Testis (tissue), 2 donors: ENCODE data around the gene PFN3.

Experiments
- POLR2A ChIP-seq: fragments of 450-650 bp; IDR thresholded peaks from one replicate; pipeline ENCODE4 v1.6.1; 2017; ENCODE audit warnings: antibody characterized with exemption, mild to moderate bottlenecking, moderate library complexity
- TF ChIP-seq, protein P1 (sequence below), 3 experiments: fragments of 450-650 bp in 2 of 3; fragments of 200-600 bp in 1 of 3; sonication (generic) in 1 of 3; IDR thresholded peaks; one replicate each; pipeline ENCODE4 v1.5.1; 2016 to 2019; ENCODE audit warnings: antibody characterized with exemption in 3 of 3, mild to moderate bottlenecking in 2 of 3, moderate library complexity in 1 of 3

- TF ChIP-seq POLR2A, result no peak
- TF ChIP-seq, protein P1, sequence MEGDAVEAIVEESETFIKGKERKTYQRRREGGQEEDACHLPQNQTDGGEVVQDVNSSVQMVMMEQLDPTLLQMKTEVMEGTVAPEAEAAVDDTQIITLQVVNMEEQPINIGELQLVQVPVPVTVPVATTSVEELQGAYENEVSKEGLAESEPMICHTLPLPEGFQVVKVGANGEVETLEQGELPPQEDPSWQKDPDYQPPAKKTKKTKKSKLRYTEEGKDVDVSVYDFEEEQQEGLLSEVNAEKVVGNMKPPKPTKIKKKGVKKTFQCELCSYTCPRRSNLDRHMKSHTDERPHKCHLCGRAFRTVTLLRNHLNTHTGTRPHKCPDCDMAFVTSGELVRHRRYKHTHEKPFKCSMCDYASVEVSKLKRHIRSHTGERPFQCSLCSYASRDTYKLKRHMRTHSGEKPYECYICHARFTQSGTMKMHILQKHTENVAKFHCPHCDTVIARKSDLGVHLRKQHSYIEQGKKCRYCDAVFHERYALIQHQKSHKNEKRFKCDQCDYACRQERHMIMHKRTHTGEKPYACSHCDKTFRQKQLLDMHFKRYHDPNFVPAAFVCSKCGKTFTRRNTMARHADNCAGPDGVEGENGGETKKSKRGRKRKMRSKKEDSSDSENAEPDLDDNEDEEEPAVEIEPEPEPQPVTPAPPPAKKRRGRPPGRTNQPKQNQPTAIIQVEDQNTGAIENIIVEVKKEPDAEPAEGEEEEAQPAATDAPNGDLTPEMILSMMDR (IDR thresholded peaks at IDR 0.05), result no peak
Measured at GRCh38 chr5:177351392-177352329, 48.8 kb downstream of the PFN3 start, which contains the start of gene LMAN2.
